CD14-positive monocyte (primary cell): ENCODE measurements around the gene SMAGP. TPM values are rescaled to one million over a fixed set of nuclear protein-coding genes. Genes with fewer than 3 reads are reported as not detected.
"Not testable (repeated sequence)": the region's sequence is repeated elsewhere in the genome, so short reads cannot be mapped to it uniquely, and the experiment has no call there.

ENCODE experiments used
- DNase-seq, 3 donors: peaks; one replicate each; pipeline ENCODE4 v3.0.0-alpha.2; 2011 to 2022
- H2AFZ ChIP-seq: 2 replicates; pipeline ENCODE4 v1.6.0; 2012; ENCODE audit warnings: mild to moderate bottlenecking, low read depth, low read length, inconsistent platforms; ENCODE audit not compliant: insufficient read depth, poor library complexity, severe bottlenecking
- H3K27ac ChIP-seq, 2 donors: 1 replicate in 1 of 2; 2 replicates in 1 of 2; pipeline ENCODE4 v1.5.1; 2012 to 2013; ENCODE audit warnings: low read length in 2 of 2, control low read depth in 1 of 2, inconsistent platforms in 1 of 2, low read depth in 1 of 2, mild to moderate bottlenecking in 1 of 2
- H3K27me3 ChIP-seq, 2 donors: one replicate each; pipeline versions ENCODE4 v1.6.0 to v1.6.1; 2011 to 2013; ENCODE audit warnings: low read length in 2 of 2; ENCODE audit not compliant: control insufficient read depth in 2 of 2, insufficient read depth in 2 of 2
- H3K36me3 ChIP-seq, 2 donors: replicated peaks in 1 of 2; 1 replicate in 1 of 2; 2 replicates in 1 of 2; pipeline versions ENCODE4 v1.5.1 to v1.6.1; 2012 to 2013; ENCODE audit warnings: low read length in 2 of 2, control low read depth in 1 of 2, inconsistent platforms in 1 of 2, mild to moderate bottlenecking in 1 of 2; ENCODE audit not compliant: insufficient read depth in 2 of 2, control insufficient read depth in 1 of 2
- H3K4me1 ChIP-seq, 2 donors: 1 replicate in 1 of 2; 2 replicates in 1 of 2; pipeline versions ENCODE4 v1.5.1 to v1.6.1; 2012 to 2013; ENCODE audit warnings: low read length in 2 of 2, control low read depth in 1 of 2, inconsistent platforms in 1 of 2, mild to moderate bottlenecking in 1 of 2, moderate library complexity in 1 of 2; ENCODE audit not compliant: insufficient read depth in 2 of 2, control insufficient read depth in 1 of 2
- H3K4me2 ChIP-seq: replicated peaks from 2 replicates; pipeline ENCODE3; 2012; ENCODE audit warnings: low read length, moderate library complexity, mild to moderate bottlenecking; ENCODE audit not compliant: poor library complexity, severe bottlenecking; ENCODE audit errors: extremely low read depth
- H3K4me3 ChIP-seq, 3 experiments: fragments of 200-600 bp in 1 of 3; sonication (generic) in 1 of 3; replicated peaks in 1 of 3; 1 replicate in 2 of 3; 2 replicates in 1 of 3; pipeline ENCODE4 v1.5.1; 2011 to 2013; ENCODE audit warnings: low read length in 3 of 3, mild to moderate bottlenecking in 3 of 3, control low read depth in 2 of 3, low read depth in 2 of 3, inconsistent platforms in 1 of 3, moderate library complexity in 1 of 3
- H3K79me2 ChIP-seq: 2 replicates; pipeline ENCODE4 v1.6.0; 2012; ENCODE audit warnings: mild to moderate bottlenecking, control low read depth, inconsistent platforms, low read length, moderate library complexity; ENCODE audit not compliant: insufficient read depth
- H3K9ac ChIP-seq: 2 replicates; pipeline ENCODE4 v1.6.0; 2017; ENCODE audit warnings: low read length, mild to moderate bottlenecking; ENCODE audit not compliant: insufficient read depth, poor library complexity, severe bottlenecking
- H3K9me3 ChIP-seq, 2 donors: replicated peaks in 1 of 2; 1 replicate in 1 of 2; 2 replicates in 1 of 2; pipeline versions ENCODE4 v1.5.1 to v1.6.1; 2012 to 2013; ENCODE audit warnings: low read length in 2 of 2, control low read depth in 1 of 2; ENCODE audit not compliant: control insufficient read depth in 1 of 2, insufficient read depth in 1 of 2
- H4K20me1 ChIP-seq: 2 replicates; pipeline ENCODE4 v1.6.0; 2012; ENCODE audit warnings: mild to moderate bottlenecking, low read length, control low read depth, moderate library complexity; ENCODE audit not compliant: insufficient read depth
- H3K27ac Mint-ChIP-seq, 7 donors: one replicate each; pipeline ENCODE4 v1.8.0; 2020; ENCODE audit warnings: mild to moderate bottlenecking in 7 of 7, mixed read lengths in 7 of 7, moderate library complexity in 6 of 7, inconsistent platforms in 2 of 7
- H3K27me3 Mint-ChIP-seq, 3 donors: one replicate each; pipeline ENCODE4 v1.8.0; 2021 to 2022; ENCODE audit warnings: low read depth in 3 of 3, mild to moderate bottlenecking in 3 of 3, mixed read lengths in 3 of 3, moderate library complexity in 3 of 3, inconsistent platforms in 1 of 3
- H3K36me3 Mint-ChIP-seq, 2 donors: one replicate each; pipeline ENCODE4 v1.8.0; 2020; ENCODE audit warnings: mixed read lengths in 2 of 2, inconsistent platforms in 1 of 2, mild to moderate bottlenecking in 1 of 2
- H3K4me1 Mint-ChIP-seq: one replicate; pipeline ENCODE4 v1.8.0; 2020; ENCODE audit warnings: mild to moderate bottlenecking, mixed read lengths
- H3K4me3 Mint-ChIP-seq, 2 donors: one replicate each; pipeline ENCODE4 v1.8.0; 2020; ENCODE audit warnings: mild to moderate bottlenecking in 2 of 2, mixed read lengths in 2 of 2, moderate library complexity in 1 of 2
- H3K9me3 Mint-ChIP-seq, 7 donors: one replicate each; pipeline ENCODE4 v1.8.0; 2020 to 2022; ENCODE audit warnings: mixed read lengths in 7 of 7, mild to moderate bottlenecking in 6 of 7, moderate library complexity in 6 of 7, inconsistent platforms in 2 of 7
- CTCF ChIP-seq: fragments of 200-600 bp; IDR thresholded peaks from one replicate; pipeline ENCODE4 v1.8.0; 2022; ENCODE audit warnings: antibody characterized with exemption, mild to moderate bottlenecking
- WGBS: methylation state at CpG from one replicate; pipeline ENCODE4 v1.1.5; 2013; ENCODE audit warnings: missing lambda C conversion rate; ENCODE audit not compliant: insufficient coverage; 5-methylcytosine and 5-hydroxymethylcytosine counted together
- intact Hi-C, 2 donors: fragments of 100-400 bp; cut with micrococcal nuclease; formaldehyde crosslinking; loops; one replicate each; pipeline versions ENCODE4 v1.15.0 to v1.15.1; 2023
- polyA plus RNA-seq, 3 donors: library from polyadenylated mRNA; depleted of rRNA in 1 of 3; unstranded in 2 of 3; stranded (reverse) in 1 of 3; fragments of 300-500 nt in 2 of 3; fragments of >200 nt in 1 of 3; fragmentation: Illumina TruSeq in 2 of 3; gene quantifications; 1 replicate in 2 of 3; 2 replicates in 1 of 3; pipeline ENCODE4 v1.2.3, GENCODE V29; 2012 to 2021

Gene SMAGP
- polyA plus RNA-seq, 3 donors, result 2.6 to 6.6 (median 3.0) TPM

GRCh38 chr12:51318846-51319599 is 48.8 kb upstream of the SMAGP start:
- Histone ChIP-seq H2AFZ (no peak overlapping the region), H3K9me3 (no peaks in the 10 kb centered on the region), H3K27me3 (no peaks in the 10 kb centered on the region), H3K4me2 (peak overlapping the region; percentile 99), H3K4me3 (peak overlapping the region in 2 of 3 experiments; percentile 15 to 99), H4K20me1 (peaks cover 81% of the 10 kb centered on the region), H3K27ac (peak overlapping the region; percentile 59 to 81), H3K4me1 (peaks cover 57 to 68% of the 10 kb centered on the region in 2 donors), H3K79me2 (peaks cover 100% of the 10 kb centered on the region), H3K9ac (peak overlapping the region; percentile 23), H3K36me3 (peaks cover 18 to 25% of the 10 kb centered on the region in 2 donors)
- no peak for TF ChIP-seq CTCF
- Mint-ChIP-seq H3K27me3 (no peaks in the 10 kb centered on the region), H3K9me3 (no peaks in the 10 kb centered on the region), H3K4me1 (peaks cover 70% of the 10 kb centered on the region), H3K36me3 (peaks cover 25 to 61% of the 10 kb centered on the region in 2 donors), H3K4me3 (peak overlapping the region; percentile 60 to 91), H3K27ac (peak overlapping the region; percentile 66 to 95 (median 88))
- 0% methylated on average over 1 of the region's 3 CpGs for WGBS
- intact Hi-C loops, result no loop called here
- peak; percentile 17 to 49 (median 23) for DNase-seq

- intact Hi-C loops, H2AFZ ChIP-seq, DNase-seq, H3K9me3 Mint-ChIP-seq, H3K9me3 ChIP-seq, H3K27me3 ChIP-seq, H3K27me3 Mint-ChIP-seq: not testable (repeated sequence)
- Histone ChIP-seq H3K4me3 (peak overlapping the region in 1 of 3 experiments; percentile 99), H3K27ac (peak overlapping the region; percentile 16 to 81), H3K79me2 (peaks cover 98% of the 10 kb centered on the region), H3K4me1 (peaks cover 58 to 62% of the 10 kb centered on the region in 2 donors), H3K36me3 (peaks cover 23 to 32% of the 10 kb centered on the region in 2 donors), H3K4me2 (peak overlapping the region; percentile 99), H3K9ac (peak overlapping the region; percentile 23), H4K20me1 (peaks cover 87% of the 10 kb centered on the region)
- WGBS, result 93% methylated on average over 2 of the region's 8 CpGs
- peaks cover 30 to 67% of the 10 kb centered on the region in 2 donors for H3K36me3 Mint-ChIP-seq
- H3K4me3 Mint-ChIP-seq, result peak overlapping the region; percentile 60 to 91
- H3K27ac Mint-ChIP-seq, result peak overlapping the region; percentile 36 to 88 (median 80)
- peaks cover 67% of the 10 kb centered on the region for H3K4me1 Mint-ChIP-seq
These were observed 48.0 kb upstream of the SMAGP start for GRCh38 chr12:51318057-51318806.
